Measurements from ENCODE around the gene ATF2. TPM values are rescaled to one million over a fixed set of nuclear protein-coding genes. Genes with fewer than 3 reads are reported as not detected.

The ATF2 gene
- total and polyA plus RNA-seq, 2 donors from 2014 or later: 14.1 to 55.6 TPM

DNA sequence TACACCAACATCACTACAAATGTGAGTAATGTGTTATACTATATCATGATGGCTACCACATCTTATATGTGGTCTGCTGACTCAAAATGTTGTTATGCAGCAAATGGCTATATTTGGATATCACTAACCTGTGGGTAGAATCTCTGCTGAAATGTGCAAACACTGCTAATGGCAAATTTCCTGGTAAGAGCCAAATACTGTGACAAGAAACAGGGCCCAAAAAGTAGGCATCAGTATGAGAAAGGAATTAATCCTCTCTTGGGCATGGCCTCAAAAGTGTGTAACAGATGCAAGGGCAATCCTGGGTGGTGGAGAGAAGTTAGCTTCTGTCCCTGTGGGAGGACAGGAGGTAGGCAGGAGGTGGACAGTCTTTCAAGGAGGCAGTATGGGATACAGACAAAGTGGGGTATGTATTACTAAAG is 13.3 kb downstream of the ATF2 start:
- H3K9me3 ChIP-seq (ENCODE audit: control insufficient read depth in 2 of 3, insufficient read depth in 1 of 3, low read length in 3 of 3): no peaks in the 10 kb centered on the region
- no peak overlapping the region for H3K4me3 ChIP-seq (ENCODE audit: low read length in 3 of 3)
- no peaks in the 10 kb centered on the region for H3K27me3 ChIP-seq (ENCODE audit: control insufficient read depth, insufficient read depth, low read length)
- intact Hi-C loops (cut with DNase I): no loop called here
- TF ChIP-seq, protein P1, sequence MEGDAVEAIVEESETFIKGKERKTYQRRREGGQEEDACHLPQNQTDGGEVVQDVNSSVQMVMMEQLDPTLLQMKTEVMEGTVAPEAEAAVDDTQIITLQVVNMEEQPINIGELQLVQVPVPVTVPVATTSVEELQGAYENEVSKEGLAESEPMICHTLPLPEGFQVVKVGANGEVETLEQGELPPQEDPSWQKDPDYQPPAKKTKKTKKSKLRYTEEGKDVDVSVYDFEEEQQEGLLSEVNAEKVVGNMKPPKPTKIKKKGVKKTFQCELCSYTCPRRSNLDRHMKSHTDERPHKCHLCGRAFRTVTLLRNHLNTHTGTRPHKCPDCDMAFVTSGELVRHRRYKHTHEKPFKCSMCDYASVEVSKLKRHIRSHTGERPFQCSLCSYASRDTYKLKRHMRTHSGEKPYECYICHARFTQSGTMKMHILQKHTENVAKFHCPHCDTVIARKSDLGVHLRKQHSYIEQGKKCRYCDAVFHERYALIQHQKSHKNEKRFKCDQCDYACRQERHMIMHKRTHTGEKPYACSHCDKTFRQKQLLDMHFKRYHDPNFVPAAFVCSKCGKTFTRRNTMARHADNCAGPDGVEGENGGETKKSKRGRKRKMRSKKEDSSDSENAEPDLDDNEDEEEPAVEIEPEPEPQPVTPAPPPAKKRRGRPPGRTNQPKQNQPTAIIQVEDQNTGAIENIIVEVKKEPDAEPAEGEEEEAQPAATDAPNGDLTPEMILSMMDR (IDR thresholded peaks at IDR 0.05; ENCODE audit: borderline replicate concordance, extremely low read depth, insufficient read depth): no peak
- no peak for FAIRE-seq
- H3K36me3 ChIP-seq (ENCODE audit: control insufficient read depth in 2 of 3, insufficient read depth in 3 of 3, low read length in 3 of 3): peaks cover 0 to 2% (median 0%) of the 10 kb centered on the region in 3 donors
- H3K4me1 ChIP-seq (ENCODE audit: control insufficient read depth in 2 of 3, insufficient read depth in 2 of 3, low read depth in 1 of 3, low read length in 3 of 3): peaks cover 0 to 2% (median 0%) of the 10 kb centered on the region in 3 donors
- no peak overlapping the region for H3K27ac ChIP-seq (ENCODE audit: low read depth in 2 of 2, low read length in 2 of 2)
- H3K9ac ChIP-seq (ENCODE audit: low read length in 3 of 3): no peak overlapping the region
- no peak for DNase-seq

DNA sequence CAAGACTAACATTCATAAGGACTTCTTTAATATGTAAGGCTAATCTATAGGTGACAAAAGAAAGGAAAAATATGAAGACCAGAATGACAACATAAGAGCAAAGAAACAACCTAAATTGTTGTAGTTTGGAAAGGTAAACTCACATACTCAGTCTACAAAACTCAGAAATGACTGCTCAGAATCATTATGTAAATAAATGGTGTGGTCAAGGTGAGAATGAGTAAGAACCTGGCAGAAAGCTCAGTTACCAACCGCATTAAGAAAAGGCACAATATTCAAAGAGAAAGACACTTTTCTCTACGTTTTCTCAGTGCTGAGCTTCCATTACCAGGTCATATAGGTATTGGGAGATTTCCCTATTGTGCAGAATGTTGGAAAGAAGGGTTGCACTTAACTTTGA is 15.8 kb downstream of the ATF2 start:
- Histone ChIP-seq H3K36me3 (ENCODE audit: control insufficient read depth in 2 of 3, insufficient read depth in 3 of 3, low read length in 3 of 3) (peaks cover 0 to 4% (median 0%) of the 10 kb centered on the region in 3 donors), H3K9ac (ENCODE audit: low read length in 3 of 3) (no peak overlapping the region), H3K4me3 (ENCODE audit: low read length in 3 of 3) (no peak overlapping the region), H3K4me1 (ENCODE audit: control insufficient read depth in 2 of 3, insufficient read depth in 2 of 3, low read depth in 1 of 3, low read length in 3 of 3) (peaks cover 0 to 2% (median 0%) of the 10 kb centered on the region in 3 donors), H3K27ac (ENCODE audit: low read depth in 2 of 2, low read length in 2 of 2) (no peak overlapping the region), H3K9me3 (ENCODE audit: control insufficient read depth in 2 of 3, insufficient read depth in 1 of 3, low read length in 3 of 3) (no peaks in the 10 kb centered on the region), H3K27me3 (ENCODE audit: control insufficient read depth, insufficient read depth, low read length) (no peaks in the 10 kb centered on the region)
- no peak for DNase-seq
- intact Hi-C loops (cut with DNase I): no loop called here
- FAIRE-seq: no peak
- TF ChIP-seq, protein P1 (IDR thresholded peaks at IDR 0.05; ENCODE audit: borderline replicate concordance, extremely low read depth, insufficient read depth): no peak

DNA sequence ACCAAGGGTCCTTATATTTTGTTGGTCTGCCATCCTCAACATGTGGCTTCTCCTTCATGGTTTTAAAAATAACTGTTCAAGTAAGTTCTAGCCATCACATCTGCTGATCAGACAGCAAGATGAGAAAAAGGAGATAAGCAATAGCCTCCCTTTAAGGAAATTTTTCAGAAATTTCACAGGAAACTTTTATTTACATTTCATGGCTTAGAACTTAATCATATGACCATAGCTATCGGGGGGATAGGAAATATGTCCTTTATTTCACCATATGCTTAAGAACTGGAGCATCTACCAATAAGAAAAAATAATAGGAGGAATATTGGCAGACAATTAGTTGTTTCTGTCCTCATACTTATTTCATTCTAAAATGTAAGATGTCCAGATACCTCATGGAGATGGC is 16.2 kb downstream of the ATF2 start:
- peaks cover 0 to 4% (median 0%) of the 10 kb centered on the region in 3 donors for H3K36me3 ChIP-seq (ENCODE audit: control insufficient read depth in 2 of 3, insufficient read depth in 3 of 3, low read length in 3 of 3)
- no peak overlapping the region for H3K9ac ChIP-seq (ENCODE audit: low read length in 3 of 3)
- FAIRE-seq: no peak
- H3K4me3 ChIP-seq (ENCODE audit: low read length in 3 of 3): no peak overlapping the region
- peaks cover 0 to 2% (median 0%) of the 10 kb centered on the region in 3 donors for H3K4me1 ChIP-seq (ENCODE audit: control insufficient read depth in 2 of 3, insufficient read depth in 2 of 3, low read depth in 1 of 3, low read length in 3 of 3)
- intact Hi-C loops (cut with DNase I): no loop called here
- H3K9me3 ChIP-seq (ENCODE audit: control insufficient read depth in 2 of 3, insufficient read depth in 1 of 3, low read length in 3 of 3): no peaks in the 10 kb centered on the region
- no peak overlapping the region for H3K27ac ChIP-seq (ENCODE audit: low read depth in 2 of 2, low read length in 2 of 2)
- TF ChIP-seq, protein P1 (IDR thresholded peaks at IDR 0.05; ENCODE audit: borderline replicate concordance, extremely low read depth, insufficient read depth): no peak
- no peaks in the 10 kb centered on the region for H3K27me3 ChIP-seq (ENCODE audit: control insufficient read depth, insufficient read depth, low read length)
- no peak for DNase-seq

DNA sequence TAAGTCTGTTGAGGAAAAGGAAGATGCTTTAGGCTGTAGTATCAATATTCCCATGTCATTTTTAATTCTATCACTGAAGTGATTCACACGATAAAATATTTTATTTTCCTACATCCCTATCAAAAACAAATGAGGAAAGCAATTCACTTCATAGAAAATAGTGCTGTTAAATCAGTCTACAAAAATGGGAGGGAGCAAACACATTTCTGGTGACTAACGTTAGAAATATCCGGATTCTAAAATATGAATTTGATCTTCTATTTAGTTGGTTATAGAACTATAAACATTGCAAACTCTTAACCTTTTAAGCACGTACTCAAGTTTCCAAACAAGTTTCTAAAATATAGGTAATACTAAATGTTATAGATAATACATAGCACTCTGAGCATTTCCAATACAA is 20.8 kb downstream of the ATF2 start:
- H3K4me3 ChIP-seq (ENCODE audit: low read length in 3 of 3): no peak overlapping the region
- intact Hi-C loops (cut with DNase I): no loop called here
- no peak overlapping the region for H3K27ac ChIP-seq (ENCODE audit: low read depth in 2 of 2, low read length in 2 of 2)
- no peaks in the 10 kb centered on the region for H3K4me1 ChIP-seq (ENCODE audit: control insufficient read depth in 2 of 3, insufficient read depth in 2 of 3, low read depth in 1 of 3, low read length in 3 of 3)
- TF ChIP-seq, protein P1 (IDR thresholded peaks at IDR 0.05; ENCODE audit: borderline replicate concordance, extremely low read depth, insufficient read depth): no peak
- FAIRE-seq (no peak), DNase-seq (no peak)
- H3K9me3 ChIP-seq (ENCODE audit: control insufficient read depth in 2 of 3, insufficient read depth in 1 of 3, low read length in 3 of 3): no peaks in the 10 kb centered on the region
- H3K9ac ChIP-seq (ENCODE audit: low read length in 3 of 3): no peak overlapping the region
- no peaks in the 10 kb centered on the region for H3K27me3 ChIP-seq (ENCODE audit: control insufficient read depth, insufficient read depth, low read length)
- peaks cover 0 to 4% (median 0%) of the 10 kb centered on the region in 3 donors for H3K36me3 ChIP-seq (ENCODE audit: control insufficient read depth in 2 of 3, insufficient read depth in 3 of 3, low read length in 3 of 3)

All from kidney (tissue), 14 donors.